Skeletal muscle cell (primary cell): Measurements from ENCODE around the gene TMEM19.

ENCODE experiments used
- DNase-seq: peaks from one replicate; pipeline ENCODE4 v3.0.0-alpha.2; 2010; ENCODE audit warnings: low read depth
- H3K4me3 ChIP-seq: 2 replicates; pipeline ENCODE4 v1.5.1; 2011; ENCODE audit warnings: low read depth, mild to moderate bottlenecking, control low read depth, low read length, moderate library complexity

The TMEM19 gene

DNA sequence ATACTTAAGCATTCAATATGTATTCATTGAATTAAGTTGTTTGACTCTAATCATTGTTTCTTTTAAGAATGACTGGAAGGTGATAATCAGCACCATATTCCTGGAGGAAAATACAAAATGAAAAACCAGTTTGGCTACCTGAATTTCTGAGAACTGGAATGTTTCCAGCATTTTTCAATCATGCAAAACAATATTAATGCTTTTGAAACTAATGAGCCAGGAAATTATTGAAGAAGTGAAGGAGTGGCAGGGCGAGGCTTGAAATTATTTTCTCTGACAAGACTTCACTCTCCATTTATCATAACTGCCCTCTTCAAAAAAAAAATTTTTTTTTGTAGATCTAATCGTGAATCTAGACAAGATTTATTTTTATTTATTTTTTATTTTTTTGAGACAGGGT, 19.0 kb downstream of the TMEM19 start:
- no peak for DNase-seq
- no peak overlapping the region for H3K4me3 ChIP-seq

- no peak for DNase-seq
- H3K4me3 ChIP-seq = no peak overlapping the region
These were observed 22.8 kb downstream of the TMEM19 start for GRCh38 chr12:71708658-71709057.

DNA sequence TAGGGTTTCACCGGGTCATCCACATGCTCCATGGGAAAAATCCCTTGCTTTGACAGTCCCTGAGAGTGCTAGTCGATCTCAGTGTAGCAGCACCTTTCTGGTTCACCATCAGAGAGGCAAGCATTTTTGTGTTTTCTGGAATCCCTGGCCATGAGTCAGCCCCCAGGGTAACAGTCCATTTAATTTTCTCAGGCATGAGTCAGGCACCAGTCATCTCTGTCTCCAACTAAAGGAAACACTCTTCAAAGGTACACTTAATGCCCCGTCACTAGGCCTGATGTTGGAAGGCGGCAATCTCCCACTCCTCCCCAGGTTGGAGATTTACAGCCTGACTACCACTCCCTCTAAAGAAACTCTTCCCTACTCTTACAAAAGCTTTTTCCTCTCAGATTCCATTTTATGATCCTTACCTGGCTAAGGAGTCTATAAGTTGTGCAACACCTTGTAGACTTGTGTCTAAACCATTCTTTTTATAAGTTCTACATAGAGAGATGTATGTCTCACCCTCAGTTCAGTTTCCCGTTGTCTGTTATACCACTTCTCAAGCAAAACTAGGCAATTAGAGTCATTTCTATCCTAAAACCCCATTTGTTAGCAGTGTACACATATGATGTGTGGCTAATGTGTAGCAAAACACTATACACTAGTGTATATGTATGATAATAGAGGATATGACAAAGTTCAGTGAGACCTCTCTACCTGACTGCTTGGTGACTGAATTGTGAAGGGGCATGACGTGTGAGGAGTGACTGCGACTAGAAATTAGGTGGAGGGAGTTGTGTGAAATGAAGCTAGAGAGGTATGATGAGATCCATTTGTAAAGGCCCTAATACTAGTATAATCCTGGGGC, 24.6 kb downstream of the TMEM19 start:
- H3K4me3 ChIP-seq = no peak overlapping the region
- DNase-seq = peak; percentile 79

GRCh38 chr12:71718611-71719010, 32.7 kb downstream of the TMEM19 start:
- H3K4me3 ChIP-seq = no peak overlapping the region
- no peak for DNase-seq

- DNase-seq = no peak
- no peak overlapping the region for H3K4me3 ChIP-seq
These were observed 33.9 kb downstream of the TMEM19 start for GRCh38 chr12:71719647-71720370.

DNA sequence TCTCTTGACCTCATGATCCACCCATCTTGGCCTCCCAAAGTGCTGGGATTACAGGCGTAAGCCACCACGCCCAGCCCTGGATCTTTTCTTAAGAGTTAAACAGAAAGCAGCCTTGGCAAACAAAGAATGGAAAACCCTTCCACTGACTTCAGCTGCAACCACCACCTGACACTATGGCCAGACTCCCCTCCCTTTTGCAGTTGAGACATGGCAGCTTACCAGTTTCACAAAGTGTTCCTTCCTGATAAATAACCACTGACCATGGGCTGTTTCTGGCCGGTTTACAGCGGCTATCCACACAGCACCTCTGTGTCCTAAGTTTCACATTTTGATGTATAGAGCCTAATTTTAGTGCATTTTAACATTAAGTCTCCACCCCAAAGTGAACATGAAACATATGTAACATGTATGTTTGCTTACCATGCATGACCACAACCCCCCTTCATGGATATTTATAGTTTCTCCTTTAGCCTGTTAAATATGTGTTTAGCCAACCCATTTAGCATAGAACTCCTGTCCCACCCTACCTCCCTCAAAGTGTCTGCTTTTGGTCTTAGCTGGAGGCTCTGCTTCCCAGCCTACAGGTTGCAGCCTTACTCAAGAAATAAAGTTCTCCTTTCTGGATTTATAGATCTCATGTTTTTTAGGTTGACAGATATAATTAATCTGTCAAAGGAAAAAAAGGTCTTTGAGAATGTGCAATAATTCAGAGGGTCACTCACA, 36.1 kb downstream of the TMEM19 start:
- no peak overlapping the region for H3K4me3 ChIP-seq
- no peak for DNase-seq

DNA sequence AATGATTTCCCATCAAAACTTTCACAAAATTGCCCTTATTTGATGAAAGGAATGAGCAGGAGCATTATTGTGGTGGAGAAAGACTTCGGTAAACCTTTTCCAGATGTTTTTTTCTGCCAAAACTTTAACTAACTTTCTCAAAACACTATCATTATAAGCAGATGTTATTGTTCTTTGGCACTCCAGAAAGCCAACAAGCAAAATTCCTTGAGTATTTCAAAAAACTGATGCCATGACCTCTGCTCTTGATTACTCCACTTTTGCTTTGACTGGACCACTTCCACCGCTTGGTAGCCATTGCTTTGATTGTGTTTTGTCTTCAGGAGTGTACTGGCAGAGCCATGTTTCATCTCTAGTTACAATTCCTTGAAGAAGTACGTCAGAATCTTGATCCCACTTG, 39.1 kb downstream of the TMEM19 start:
- H3K4me3 ChIP-seq = no peak overlapping the region
- DNase-seq = no peak

DNA sequence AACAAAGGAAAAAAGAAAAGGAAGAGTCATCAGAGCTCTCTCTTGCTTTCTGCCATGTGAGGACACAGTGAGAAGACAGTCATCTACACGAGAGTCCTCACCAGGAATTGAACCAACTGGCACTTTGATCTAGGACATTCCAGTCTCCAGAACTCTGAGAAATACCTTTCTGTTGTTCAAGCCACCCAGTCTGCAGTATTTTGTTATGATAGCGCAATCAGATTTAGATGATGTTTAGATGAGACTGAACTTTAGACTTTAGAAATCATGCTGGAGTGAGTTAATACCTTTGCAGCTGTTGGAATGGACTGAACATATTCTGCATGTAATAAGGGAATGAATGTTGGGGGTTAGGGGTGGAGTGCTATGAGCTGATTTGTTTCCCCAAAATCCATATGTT, 40.7 kb downstream of the TMEM19 start:
- no peak for DNase-seq
- no peak overlapping the region for H3K4me3 ChIP-seq

- H3K4me3 ChIP-seq = no peak overlapping the region
- no peak for DNase-seq
These were observed 42.1 kb downstream of the TMEM19 start for GRCh38 chr12:71727958-71728357.

GRCh38 chr12:71730936-71731335, 45.1 kb downstream of the TMEM19 start:
- DNase-seq = no peak
- H3K4me3 ChIP-seq = no peak overlapping the region

- no peak overlapping the region for H3K4me3 ChIP-seq
- peak; percentile 24 for DNase-seq
These were observed 45.8 kb downstream of the TMEM19 start for GRCh38 chr12:71731439-71732356.

GRCh38 chr12:71732357-71732712, 46.5 kb downstream of the TMEM19 start:
- no peak overlapping the region for H3K4me3 ChIP-seq
- DNase-seq = no peak

- no peak overlapping the region for H3K4me3 ChIP-seq
- DNase-seq = no peak
These were observed 51.3 kb downstream of the TMEM19 start for GRCh38 chr12:71737197-71737596.

- no peak for DNase-seq
- no peak overlapping the region for H3K4me3 ChIP-seq
These were observed 57.1 kb downstream of the TMEM19 start for GRCh38 chr12:71742998-71743397.

DNA sequence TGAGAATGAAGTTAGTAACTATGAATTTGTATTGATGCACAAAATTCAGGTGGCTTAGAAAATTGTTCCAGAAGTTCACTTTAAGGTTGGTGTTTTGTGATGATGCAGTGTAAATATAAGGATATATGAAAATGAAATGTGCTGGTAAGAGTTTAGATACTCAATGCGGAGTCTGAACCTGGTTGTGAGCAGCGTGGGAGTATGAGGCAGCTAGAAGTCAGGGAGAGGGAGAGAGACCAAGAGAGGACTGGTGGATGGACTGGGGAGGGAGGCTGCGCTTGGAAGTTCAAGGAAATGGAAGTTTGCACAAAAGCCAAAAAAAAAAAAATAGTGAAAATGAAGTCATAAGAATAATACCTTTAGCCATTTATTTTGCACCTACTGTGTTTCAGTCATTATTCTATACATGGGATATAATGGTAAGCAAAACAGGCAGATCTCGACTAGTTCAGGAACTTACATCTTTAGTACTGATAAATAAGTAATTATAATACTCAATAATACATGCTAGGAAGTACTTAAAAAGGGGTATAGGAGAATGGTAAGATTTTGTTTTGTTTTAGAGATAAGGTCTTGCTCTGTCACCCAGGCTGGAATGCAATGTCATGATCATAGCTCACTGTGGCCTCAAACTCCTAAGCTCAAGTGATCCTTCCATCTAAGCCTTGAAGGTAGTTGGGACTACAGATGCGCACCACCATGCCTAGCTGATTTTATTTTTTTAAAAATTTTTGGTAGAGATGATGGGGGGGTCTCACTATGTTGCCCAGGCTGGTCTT, 58.8 kb downstream of the TMEM19 start:
- H3K4me3 ChIP-seq = no peak overlapping the region
- DNase-seq = no peak

DNA sequence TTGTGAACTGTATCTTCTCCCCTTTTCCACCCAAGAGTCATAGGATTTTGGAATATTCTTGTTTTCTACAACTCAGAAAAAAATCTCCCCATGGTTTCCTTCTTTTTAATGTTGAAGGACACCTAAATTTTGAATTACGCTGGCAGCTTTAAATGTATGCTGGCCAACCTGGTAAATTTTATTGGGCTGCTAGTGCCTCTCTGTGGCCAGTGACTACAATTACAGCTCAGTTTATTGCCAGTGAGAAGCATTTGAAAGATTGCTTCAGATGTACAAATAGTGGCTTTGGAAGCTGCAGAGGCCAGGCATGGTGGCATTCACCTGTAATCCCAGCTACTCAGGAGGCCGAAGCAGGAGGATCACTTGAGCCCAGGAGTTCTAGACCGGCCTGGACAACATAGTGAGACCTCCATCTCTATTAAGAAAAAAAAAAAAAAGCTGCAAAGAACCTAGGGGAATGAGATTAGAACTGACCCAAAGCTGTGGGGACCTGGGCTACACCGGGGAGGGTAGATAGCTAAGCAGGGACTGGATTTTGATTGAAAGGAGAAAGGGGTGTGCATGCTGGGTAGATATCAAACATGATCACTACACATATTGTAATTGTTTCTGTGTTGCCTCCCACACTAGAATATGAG, 61.2 kb downstream of the TMEM19 start:
- H3K4me3 ChIP-seq = no peak overlapping the region
- DNase-seq = peak; percentile 30

GRCh38 chr12:71748081-71748850, 62.4 kb downstream of the TMEM19 start:
- no peak overlapping the region for H3K4me3 ChIP-seq
- DNase-seq = no peak
